GM10266 (cell line): ENCODE results near the gene STK10.

Experiments used
- DNase-seq: peaks from one replicate; pipeline ENCODE4 v3.0.0; 2012; ENCODE audit errors: extremely low spot score
- CTCF ChIP-seq: IDR thresholded peaks from 2 replicates; pipeline ENCODE4 v1.5.1; 2012; ENCODE audit warnings: mild to moderate bottlenecking, low read depth; ENCODE audit not compliant: control insufficient read depth, insufficient read depth; ENCODE audit errors: missing control alignments

STK10 gene

DNA sequence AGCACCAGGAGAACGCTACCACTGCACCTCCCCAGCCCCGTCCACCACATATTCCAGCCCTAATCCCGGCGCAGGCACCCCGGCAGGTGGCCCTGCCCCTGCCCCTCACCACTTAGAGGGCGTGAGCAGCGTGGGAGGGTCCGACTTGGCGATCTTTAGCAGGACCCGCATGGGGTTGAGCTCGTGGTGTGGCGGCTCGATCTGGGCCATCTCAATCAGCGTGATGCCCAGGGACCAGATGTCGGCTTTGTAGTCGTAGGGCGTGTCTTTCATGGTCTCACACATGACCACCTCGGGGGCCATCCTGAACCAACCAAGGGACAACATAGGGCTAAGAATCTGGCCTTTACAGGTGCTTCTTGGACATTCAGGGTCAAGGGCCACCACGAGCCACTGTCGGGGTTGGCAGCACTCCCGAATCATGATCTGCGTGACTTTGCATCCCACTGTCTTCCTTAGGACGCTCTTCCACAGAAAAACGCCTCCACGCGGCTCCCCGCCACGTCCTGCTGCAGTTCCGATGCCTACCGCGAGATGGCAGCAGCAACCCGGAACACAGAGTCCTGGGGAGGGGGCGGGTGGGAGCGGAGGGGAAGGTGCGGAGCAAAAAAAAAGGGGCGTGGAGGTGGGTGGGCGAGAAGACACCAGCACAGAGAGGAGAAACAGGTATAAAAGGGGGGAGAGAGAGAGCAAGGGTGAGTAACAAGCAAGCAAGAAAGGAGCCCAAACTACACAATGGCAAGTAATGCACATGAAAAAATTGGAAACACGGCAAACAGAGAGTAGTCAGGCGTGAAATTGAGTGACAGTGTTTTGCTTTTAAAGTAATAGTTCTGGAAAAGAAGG is 81.3 kb downstream of the STK10 start:
- TF ChIP-seq CTCF: peak; percentile 94
- peak; percentile 39 for DNase-seq

DNA sequence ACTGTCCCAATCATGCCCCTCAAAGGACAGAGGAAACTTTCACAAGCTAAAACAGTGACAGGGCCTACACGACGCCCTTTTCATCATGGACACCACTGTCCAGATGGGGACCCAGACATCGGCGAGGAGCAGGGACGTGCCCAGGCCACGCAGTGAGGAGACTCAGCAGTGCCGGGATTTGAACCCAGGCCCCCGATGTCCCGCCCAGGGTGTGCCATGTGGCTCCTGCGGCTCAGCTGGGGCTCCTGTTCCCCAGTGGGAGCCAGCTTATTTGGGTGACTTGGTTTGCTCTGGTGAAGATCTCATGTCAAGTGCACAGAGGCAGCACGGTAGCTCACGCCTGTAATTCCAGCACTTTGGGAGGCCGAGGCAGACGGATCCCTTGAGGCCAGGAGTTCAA is 82.2 kb downstream of the STK10 start:
- TF ChIP-seq CTCF: no peak
- no peak for DNase-seq

GRCh38 chr5:172104801-172105701 is 83.0 kb downstream of the STK10 start:
- DNase-seq: no peak
- no peak for TF ChIP-seq CTCF

DNA sequence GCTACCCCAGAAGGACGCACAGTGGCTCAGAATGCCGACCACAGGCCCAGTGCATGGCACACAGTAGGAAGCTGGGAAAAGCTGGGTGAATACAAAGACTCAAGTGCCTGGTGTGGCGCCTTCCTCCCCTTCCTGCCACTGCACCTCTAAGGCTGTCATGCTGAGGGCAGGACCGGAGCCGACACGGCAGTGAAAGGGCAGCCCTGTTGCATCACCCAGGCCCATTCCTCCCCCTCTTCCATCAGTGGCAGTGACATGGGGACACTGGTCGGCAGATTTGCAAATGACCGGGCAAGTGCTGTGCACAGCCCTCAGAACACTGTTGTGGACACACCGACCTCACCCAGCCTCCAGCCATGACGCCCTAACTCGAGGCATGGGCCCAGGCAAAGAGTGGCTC is 84.0 kb downstream of the STK10 start:
- DNase-seq: no peak
- no peak for TF ChIP-seq CTCF

DNA sequence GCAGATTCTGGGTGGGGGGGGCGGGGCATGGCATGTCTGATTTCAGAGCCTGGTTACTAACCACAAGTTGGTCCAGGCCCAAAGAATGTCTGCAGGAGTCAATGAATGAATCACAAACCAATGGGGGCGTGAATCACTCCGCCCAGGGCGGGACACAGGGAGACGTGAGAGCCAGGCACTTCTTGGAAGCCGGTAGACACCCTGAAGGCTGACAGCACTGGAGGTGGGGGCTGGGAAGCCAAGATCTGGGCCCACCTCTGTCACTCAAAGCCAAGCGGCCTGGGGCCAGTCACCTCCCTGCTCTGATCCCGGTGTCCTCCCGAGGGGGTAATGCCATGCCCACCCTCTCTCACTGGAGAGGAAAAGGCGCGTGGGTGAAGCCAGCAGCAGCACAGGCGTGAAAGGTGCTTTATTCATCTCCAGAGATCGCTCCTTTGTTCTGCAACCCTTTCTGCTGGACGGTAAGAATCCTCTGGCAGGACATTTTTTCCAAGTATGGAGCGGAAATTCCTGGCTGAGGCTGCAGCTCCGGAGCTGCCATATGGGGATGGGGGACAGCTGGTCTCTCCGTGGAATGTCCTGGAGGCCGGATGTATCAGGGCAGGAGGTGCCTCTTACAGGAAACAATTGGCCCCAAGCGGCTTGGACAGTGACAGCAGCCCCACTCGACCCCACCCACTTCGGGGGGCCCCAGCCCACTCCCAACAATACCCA is 85.0 kb downstream of the STK10 start:
- no peak for TF ChIP-seq CTCF
- DNase-seq: no peak

DNA sequence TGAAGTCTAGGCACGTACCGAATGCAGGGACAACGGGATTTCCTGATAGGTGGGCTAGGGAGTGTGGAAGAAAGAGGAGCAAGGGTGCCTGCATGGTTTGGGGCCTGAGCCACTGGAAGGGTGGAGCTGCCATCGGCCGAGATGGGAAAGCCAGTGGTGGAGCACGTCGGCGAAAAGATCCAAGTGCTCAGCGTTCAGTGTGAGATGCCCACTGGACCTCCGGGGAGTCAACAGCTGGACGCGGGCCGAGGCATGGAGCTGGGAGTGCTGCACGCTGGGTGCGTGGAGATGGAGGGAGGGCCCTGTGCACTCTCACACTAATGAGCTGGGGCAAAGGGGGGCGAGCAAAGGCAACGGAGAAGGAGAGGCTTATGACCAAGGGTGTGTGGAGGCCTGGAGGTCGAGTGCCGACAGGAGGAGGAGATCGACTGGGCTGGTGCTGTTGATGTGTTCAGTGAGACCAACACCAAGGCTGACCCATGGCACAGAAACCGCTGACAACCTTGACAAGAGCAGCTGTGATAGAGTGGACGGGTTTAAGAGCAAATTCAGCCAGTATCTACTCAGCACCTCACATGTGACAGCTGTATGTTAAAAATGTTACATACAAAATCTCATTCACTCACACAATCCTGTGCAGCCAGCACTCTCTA is 85.7 kb downstream of the STK10 start:
- no peak for DNase-seq
- TF ChIP-seq CTCF: no peak
